SK-N-SH (cell line): ENCODE data around the gene SORL1. TPM values are rescaled to one million over a fixed set of nuclear protein-coding genes. Genes with fewer than 3 reads are reported as not detected.

Experiments
- CTCF ChIA-PET: fragments of 300-600, 350-600 bp; formaldehyde crosslinking; extraction: SDS; loops from one replicate; lab custom pipeline; 2021; lab: Yijun Ruan, JAX
- POLR2A ChIA-PET: fragments of 350-600 bp; sonication (Branson Sonifier 250); formaldehyde crosslinking; extraction: SDS; loops from one replicate; lab custom pipeline; 2020; ENCODE audit warnings: antibody characterized with exemption, inconsistent platforms; lab: Yijun Ruan, JAX
- DNase-seq: peaks from one replicate; pipeline ENCODE4 v3.0.0; 2012
- H2AFZ ChIP-seq: fragments of 200-600 bp; sonication (generic); 2 replicates; pipeline ENCODE4 v1.8.1; 2016; ENCODE audit warnings: antibody characterized with exemption, mild to moderate bottlenecking, low read depth
- H3F3A ChIP-seq: fragments of 200-600 bp; sonication (generic); replicated peaks from 2 replicates; pipeline ENCODE3; 2016; ENCODE audit warnings: antibody characterized with exemption, mild to moderate bottlenecking; ENCODE audit not compliant: insufficient read depth
- H3K27ac ChIP-seq, 2 experiments: fragments of 200-500 bp in 1 of 2; fragments of 200-600 bp in 1 of 2; sonication (Bioruptor generic) in 1 of 2; sonication (generic), shearing (Covaris generic) in 1 of 2; 2 replicates each; pipeline versions ENCODE4 v1.5.1 to v1.6.1; 2014 to 2016; ENCODE audit warnings: low read depth in 2 of 2, inconsistent platforms in 1 of 2, low read length in 1 of 2, mild to moderate bottlenecking in 1 of 2, mixed read lengths in 1 of 2
- H3K27me3 ChIP-seq: fragments of 200-600 bp; sonication (generic), shearing (Covaris generic); 2 replicates; pipeline ENCODE4 v1.6.1; 2016; ENCODE audit warnings: mixed run types; ENCODE audit not compliant: insufficient read depth
- H3K36me3 ChIP-seq, 2 experiments: fragments of 200-500 bp in 1 of 2; fragments of 200-600 bp in 1 of 2; sonication (Bioruptor generic) in 1 of 2; sonication (generic) in 1 of 2; replicated peaks in 1 of 2; 2 replicates each; pipeline versions ENCODE3 to v1.5.1; 2014 to 2016; ENCODE audit warnings: low read length in 1 of 2, mild to moderate bottlenecking in 1 of 2; ENCODE audit not compliant: insufficient read depth in 2 of 2, control insufficient read depth in 1 of 2
- H3K4me1 ChIP-seq, 2 experiments: fragments of 200-500 bp in 1 of 2; fragments of 200-600 bp in 1 of 2; sonication (Bioruptor generic) in 1 of 2; sonication (generic), shearing (Covaris generic) in 1 of 2; 2 replicates each; pipeline versions ENCODE4 v1.5.1 to v1.6.1; 2014 to 2016; ENCODE audit warnings: low read depth in 1 of 2, low read length in 1 of 2, mixed run types in 1 of 2; ENCODE audit not compliant: insufficient read depth in 2 of 2, control insufficient read depth in 1 of 2
- H3K4me2 ChIP-seq: fragments of 200-600 bp; sonication (generic), shearing (Covaris generic); 2 replicates; pipeline ENCODE4 v1.6.1; 2017; ENCODE audit warnings: mixed run types
- H3K4me3 ChIP-seq, 2 experiments: fragments of 200-500 bp in 1 of 2; fragments of 200-600 bp in 1 of 2; sonication (Bioruptor generic) in 1 of 2; sonication (generic), shearing (Covaris generic) in 1 of 2; 2 replicates each; pipeline versions ENCODE4 v1.5.1 to v1.8.1; 2014 to 2016; ENCODE audit warnings: low read depth in 2 of 2, inconsistent platforms in 1 of 2, low read length in 1 of 2, mild to moderate bottlenecking in 1 of 2, mixed read lengths in 1 of 2, moderate library complexity in 1 of 2
- H3K79me2 ChIP-seq: fragments of 200-600 bp; sonication (generic); 2 replicates; pipeline ENCODE4 v1.8.1; 2017; ENCODE audit warnings: mild to moderate bottlenecking; ENCODE audit not compliant: insufficient read depth
- H3K9ac ChIP-seq: fragments of 200-600 bp; sonication (generic); 2 replicates; pipeline ENCODE4 v1.6.1; 2017; ENCODE audit warnings: mixed run types
- H3K9me2 ChIP-seq: fragments of 200-600 bp; sonication (generic); 2 replicates; pipeline ENCODE4 v1.6.1; 2017; ENCODE audit warnings: mixed run types
- H3K9me3 ChIP-seq: fragments of 200-600 bp; sonication (generic); 2 replicates; pipeline ENCODE4 v1.6.1; 2017; ENCODE audit warnings: mixed run types, mild to moderate bottlenecking, moderate library complexity
- H4K20me1 ChIP-seq: fragments of 200-600 bp; sonication (generic); 2 replicates; pipeline ENCODE4 v1.6.1; 2017; ENCODE audit warnings: mild to moderate bottlenecking, mixed run types; ENCODE audit not compliant: insufficient read depth
- CHD2 ChIP-seq: fragments of 150-350 bp; IDR thresholded peaks from 2 replicates; pipeline ENCODE4 v1.6.1; 2018; ENCODE audit warnings: low read length; ENCODE audit not compliant: partially characterized antibody
- CTCF ChIP-seq: fragments of 200-600 bp; sonication (generic); IDR thresholded peaks from 2 replicates; pipeline ENCODE4 v1.6.1; 2017; ENCODE audit warnings: antibody characterized with exemption, mild to moderate bottlenecking, moderate library complexity
- ELF1 ChIP-seq: IDR thresholded peaks from 2 replicates; pipeline ENCODE4 v1.4.0; 2012
- EZH2phosphoT487 ChIP-seq: fragments of 200-600 bp; sonication (generic); IDR thresholded peaks from 2 replicates; pipeline ENCODE4 v1.6.1; 2017; ENCODE audit warnings: low read depth, mixed run types, mild to moderate bottlenecking, antibody characterized with exemption, moderate library complexity, borderline replicate concordance
- FOSL2 ChIP-seq: IDR thresholded peaks from 2 replicates; pipeline ENCODE4 v1.4.0; 2012; ENCODE audit warnings: low read depth, mild to moderate bottlenecking, moderate library complexity, borderline replicate concordance
- GABPA ChIP-seq: IDR thresholded peaks from 2 replicates; pipeline ENCODE4 v1.4.0; 2012; ENCODE audit warnings: low read depth, mild to moderate bottlenecking
- GATA2 ChIP-seq: sonication (generic); formaldehyde crosslinking; IDR thresholded peaks from 2 replicates; pipeline ENCODE4 v1.5.0; 2020; ENCODE audit warnings: mild to moderate bottlenecking, missing genetic modification reagents
- IRF3 ChIP-seq: fragments of 150-350 bp; IDR thresholded peaks from 2 replicates; pipeline ENCODE4 v1.6.1; 2016; ENCODE audit warnings: mild to moderate bottlenecking, low read depth, low read length
- JUND ChIP-seq: IDR thresholded peaks from 2 replicates; pipeline ENCODE4 v1.4.0; 2012
- MXI1 ChIP-seq: IDR thresholded peaks from 2 replicates; pipeline ENCODE4 v1.6.1; 2012; ENCODE audit warnings: mild to moderate bottlenecking, low read depth, low read length, improper control_type of control experiment
- NFIC ChIP-seq: IDR thresholded peaks from 2 replicates; pipeline ENCODE4 v1.4.0; 2012; ENCODE audit warnings: borderline replicate concordance
- RCOR1 ChIP-seq: fragments of 150-350 bp; IDR thresholded peaks from 2 replicates; pipeline ENCODE4 v1.6.1; 2017; ENCODE audit warnings: antibody characterized with exemption, low read length
- RFX5 ChIP-seq: IDR thresholded peaks from 2 replicates; pipeline ENCODE4 v1.6.1; 2012; ENCODE audit warnings: mild to moderate bottlenecking, improper control_type of control experiment, low read length
- SIN3A ChIP-seq: IDR thresholded peaks from 2 replicates; pipeline ENCODE4 v1.6.1; 2012; ENCODE audit warnings: low read depth, mild to moderate bottlenecking, low read length, moderate library complexity, borderline replicate concordance
- SMC3 ChIP-seq: IDR thresholded peaks from 2 replicates; pipeline ENCODE4 v1.6.1; 2012; ENCODE audit warnings: low read depth, low read length, improper control_type of control experiment
- TCF12 ChIP-seq: IDR thresholded peaks from 2 replicates; pipeline ENCODE4 v1.4.0; 2012
- USF1 ChIP-seq: IDR thresholded peaks from 2 replicates; pipeline ENCODE4 v1.4.0; 2012; ENCODE audit warnings: low read depth, borderline replicate concordance
- whole genome bisulfite sequencing: methylation state at CpG from one replicate; pipeline ENCODE4 v1.1.6; 2017; ENCODE audit warnings: low lambda C conversion rate; 5-methylcytosine and 5-hydroxymethylcytosine counted together
- polyA plus RNA-seq, 3 experiments: library from polyadenylated mRNA; depleted of rRNA; stranded (reverse); fragments of >200 nt; gene quantifications; 2 replicates each; pipeline ENCODE4 v1.2.3, GENCODE V29; 2012

Gene SORL1
- polyA plus RNA-seq, 1 of the 3 experiments (the other 2 are of a cell fraction): 7.1 TPM

GRCh38 chr11:121450401-121450800 lies 1.7 kb upstream of the SORL1 start (continued):
- TF ChIP-seq CHD2 (no peak), SIN3A (no peak), JUND (no peak), EZH2phosphoT487 (no peak), TCF12 (no peak), MXI1 (no peak), RCOR1 (no peak), RFX5 (no peak), ELF1 (no peak)
- TF ChIP-seq, all 33 proteins: peak for 0

- POLR2A ChIA-PET: interaction anchor here (0.6 kb wide), 1 partner anchor 21 kb away, joined by 3 read pairs; no protein-coding TSS in a partner anchor
Measured at GRCh38 chr11:121451178-121451985, 732 bp upstream of the SORL1 start.

GRCh38 chr11:121452609-121453150 lies 566 bp downstream of the SORL1 start, which contains the start of gene SORL1-AS1:
Gene SORL1-AS1, minus strand, starts transcription at chr11:121452967.
- no peak for DNase-seq
- Histone ChIP-seq H3F3A (no peaks in the 10 kb centered on the region), H3K4me2 (peak within 1 kb of the TSS; percentile 93), H3K27ac (peak within 1 kb of the TSS in 1 of 2 experiments; percentile 62; a peak in 1 of 4 replicates), H3K36me3 (no peaks in the 10 kb centered on the region), H3K4me3 (peak within 1 kb of the TSS; percentile 71 to 86), H3K9ac (peak within 1 kb of the TSS; percentile 49; the same call in 1 of the 2 replicates), H2AFZ (peak within 1 kb of the TSS; percentile 91), H3K9me3 (no peaks in the 10 kb centered on the region), H3K4me1 (peaks cover 0 to 11% of the 10 kb centered on the region in 2 experiments; a peak in 2 of 4 replicates), H4K20me1 (no peaks in the 10 kb centered on the region), H3K9me2 (no peaks in the 10 kb centered on the region), H3K79me2 (no peaks in the 10 kb centered on the region), H3K27me3 (peaks cover 44% of the 10 kb centered on the region)
- WGBS: 18% methylated on average over 19 of the region's 21 CpGs
- POLR2A ChIA-PET: no interaction called here
- CTCF ChIA-PET: interaction anchor here (0.6 to 2.8 kb wide), 16 partner anchors 10 to 206 kb away, joined by 3 to 29 read pairs (median 4); no protein-coding TSS in a partner anchor
- TF ChIP-seq GABPA (no peak), RFX5 (no peak), GATA2 (CRISPR knock-in tag) (no peak; the same call in 1 of the 2 replicates), RCOR1 (no peak), USF1 (no peak), CHD2 (no peak), MXI1 (no peak), IRF3 (no peak), TCF12 (no peak), FOSL2 (no peak), NFIC (no peak), SMC3 (no peak), CTCF (no peak), SIN3A (no peak)

More at GRCh38 chr11:121451178-121451985, 732 bp upstream of the SORL1 start:
- no peaks in the 10 kb centered on the region for H3F3A ChIP-seq
- peaks cover 44% of the 10 kb centered on the region for H3K27me3 ChIP-seq
- H3K36me3 ChIP-seq: no peaks in the 10 kb centered on the region
- no peaks in the 10 kb centered on the region for H3K9me3 ChIP-seq
- CTCF ChIA-PET: interaction anchor here (0.6 to 2.8 kb wide), 16 partner anchors 8 to 140 kb away, joined by 3 to 29 read pairs (median 4); no protein-coding TSS in a partner anchor
- H3K79me2 ChIP-seq: no peaks in the 10 kb centered on the region
- H3K4me2 ChIP-seq: peak overlapping the region; percentile 93; the same call in 1 of the 2 replicates
- no peak for TF ChIP-seq GABPA
- no peaks in the 10 kb centered on the region for H3K9me2 ChIP-seq
- H3K4me1 ChIP-seq: peaks cover 0 to 11% of the 10 kb centered on the region in 2 experiments; a peak in 2 of 4 replicates
- H4K20me1 ChIP-seq: no peaks in the 10 kb centered on the region
- 63% methylated on average over 20 of the region's 22 CpGs for WGBS
- no peak for DNase-seq
- H2AFZ ChIP-seq: peak overlapping the region; percentile 63; the same call in 1 of the 2 replicates
- H3K9ac ChIP-seq: no peak overlapping the region
- peak overlapping the region in 1 of 2 experiments; percentile 50; a peak in 1 of 4 replicates for H3K27ac ChIP-seq
- peak overlapping the region; percentile 71 to 86 for H3K4me3 ChIP-seq
